Measurements from ENCODE around the gene FSTL3. TPM values are rescaled to one million over a fixed set of nuclear protein-coding genes. Genes with fewer than 3 reads are reported as not detected.

The FSTL3 gene
- total and polyA plus RNA-seq, 10 of the 15 experiments (the other 5 are each of a cell fraction or from before 2014, with no cell fraction given), result 0.42 to 13.5 (median 3.6) TPM

DNA sequence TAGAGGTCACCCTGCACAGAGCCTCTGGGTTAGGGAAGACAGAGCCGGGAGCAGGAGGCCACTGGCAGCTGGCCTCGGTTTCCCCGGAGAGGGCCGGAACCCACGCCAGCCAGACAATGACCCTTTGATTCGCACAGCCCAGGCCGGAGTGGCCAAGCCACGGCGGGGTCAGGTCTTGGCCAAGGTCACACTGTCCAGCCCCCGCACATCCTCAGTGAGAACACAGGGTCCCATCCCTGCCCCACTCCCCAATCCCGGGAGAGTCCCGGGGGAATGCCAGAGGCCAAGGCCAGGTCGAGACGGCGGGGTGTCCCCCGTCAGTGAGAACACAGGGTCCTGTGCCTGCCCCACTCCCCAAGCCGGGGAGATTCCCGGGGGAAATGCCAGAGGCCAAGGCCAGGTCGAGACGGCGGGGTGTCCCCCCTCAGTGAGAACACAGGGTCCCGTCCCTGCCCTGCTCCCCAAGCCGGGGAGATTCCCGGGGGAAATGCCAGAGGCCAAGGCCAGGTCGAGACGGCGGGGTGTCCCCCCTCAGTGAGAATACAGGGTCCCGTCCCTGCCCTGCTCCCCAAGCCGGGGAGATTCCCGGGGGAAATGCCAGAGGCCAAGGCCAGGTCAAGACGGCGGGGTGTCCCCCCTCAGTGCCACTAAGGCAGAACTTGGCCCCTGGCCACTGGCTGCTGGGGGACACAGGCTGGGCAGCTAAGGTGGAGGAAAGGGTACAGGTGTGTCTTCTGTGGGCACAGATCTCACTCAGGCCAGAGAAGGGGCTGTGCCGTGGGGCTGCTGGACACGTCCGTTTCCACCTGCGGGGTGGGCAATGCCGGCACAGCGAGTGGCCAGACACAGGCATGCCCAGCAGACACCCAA lies 1.7 kb upstream of the FSTL3 start (continued):
- TF ChIP-seq, protein P1, sequence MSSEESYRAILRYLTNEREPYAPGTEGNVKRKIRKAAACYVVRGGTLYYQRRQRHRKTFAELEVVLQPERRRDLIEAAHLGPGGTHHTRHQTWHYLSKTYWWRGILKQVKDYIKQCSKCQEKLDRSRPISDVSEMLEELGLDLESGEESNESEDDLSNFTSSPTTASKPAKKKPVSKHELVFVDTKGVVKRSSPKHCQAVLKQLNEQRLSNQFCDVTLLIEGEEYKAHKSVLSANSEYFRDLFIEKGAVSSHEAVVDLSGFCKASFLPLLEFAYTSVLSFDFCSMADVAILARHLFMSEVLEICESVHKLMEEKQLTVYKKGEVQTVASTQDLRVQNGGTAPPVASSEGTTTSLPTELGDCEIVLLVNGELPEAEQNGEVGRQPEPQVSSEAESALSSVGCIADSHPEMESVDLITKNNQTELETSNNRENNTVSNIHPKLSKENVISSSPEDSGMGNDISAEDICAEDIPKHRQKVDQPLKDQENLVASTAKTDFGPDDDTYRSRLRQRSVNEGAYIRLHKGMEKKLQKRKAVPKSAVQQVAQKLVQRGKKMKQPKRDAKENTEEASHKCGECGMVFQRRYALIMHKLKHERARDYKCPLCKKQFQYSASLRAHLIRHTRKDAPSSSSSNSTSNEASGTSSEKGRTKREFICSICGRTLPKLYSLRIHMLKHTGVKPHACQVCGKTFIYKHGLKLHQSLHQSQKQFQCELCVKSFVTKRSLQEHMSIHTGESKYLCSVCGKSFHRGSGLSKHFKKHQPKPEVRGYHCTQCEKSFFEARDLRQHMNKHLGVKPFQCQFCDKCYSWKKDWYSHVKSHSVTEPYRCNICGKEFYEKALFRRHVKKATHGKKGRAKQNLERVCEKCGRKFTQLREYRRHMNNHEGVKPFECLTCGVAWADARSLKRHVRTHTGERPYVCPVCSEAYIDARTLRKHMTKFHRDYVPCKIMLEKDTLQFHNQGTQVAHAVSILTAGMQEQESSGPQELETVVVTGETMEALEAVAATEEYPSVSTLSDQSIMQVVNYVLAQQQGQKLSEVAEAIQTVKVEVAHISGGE (CRISPR knock-in tag; IDR thresholded peaks at IDR 0.05), result no peak
- TF ChIP-seq CREM (IDR thresholded peaks at IDR 0.05; ENCODE audit: low read depth) (peak; percentile 42; the same call in 1 of the 2 replicates), PML (IDR thresholded peaks at IDR 0.05; ENCODE audit: low read length) (no peak), FOXM1 (IDR thresholded peaks at IDR 0.05; ENCODE audit: low read depth, low read length) (peak; percentile 67; the same call in 1 of the 2 replicates), RBBP5 (conservative IDR thresholded peaks at IDR 0.05) (no peak), JUND (IDR thresholded peaks at IDR 0.05; ENCODE audit: low read depth, low read length) (no peak), NR2C1 (IDR thresholded peaks at IDR 0.05) (0 out of 2 replicates have a peak, but pooled peaks have one; percentile 11), CBFB (IDR thresholded peaks at IDR 0.05; ENCODE audit: low read depth) (no peak), DPF2 (IDR thresholded peaks at IDR 0.05) (0 out of 2 replicates have a peak, but pooled peaks have one; percentile 47), RELA (IDR thresholded peaks at IDR 0.05; ENCODE audit: borderline replicate concordance, partially characterized antibody) (peak; percentile 88), ZBED1 (IDR thresholded peaks at IDR 0.05; ENCODE audit: borderline replicate concordance) (peak; percentile 34; the same call in 1 of the 2 replicates), MEF2A (IDR thresholded peaks at IDR 0.05; ENCODE audit: insufficient read depth, low read depth, low read length) (no peak)
- TF ChIP-seq, protein P2, sequence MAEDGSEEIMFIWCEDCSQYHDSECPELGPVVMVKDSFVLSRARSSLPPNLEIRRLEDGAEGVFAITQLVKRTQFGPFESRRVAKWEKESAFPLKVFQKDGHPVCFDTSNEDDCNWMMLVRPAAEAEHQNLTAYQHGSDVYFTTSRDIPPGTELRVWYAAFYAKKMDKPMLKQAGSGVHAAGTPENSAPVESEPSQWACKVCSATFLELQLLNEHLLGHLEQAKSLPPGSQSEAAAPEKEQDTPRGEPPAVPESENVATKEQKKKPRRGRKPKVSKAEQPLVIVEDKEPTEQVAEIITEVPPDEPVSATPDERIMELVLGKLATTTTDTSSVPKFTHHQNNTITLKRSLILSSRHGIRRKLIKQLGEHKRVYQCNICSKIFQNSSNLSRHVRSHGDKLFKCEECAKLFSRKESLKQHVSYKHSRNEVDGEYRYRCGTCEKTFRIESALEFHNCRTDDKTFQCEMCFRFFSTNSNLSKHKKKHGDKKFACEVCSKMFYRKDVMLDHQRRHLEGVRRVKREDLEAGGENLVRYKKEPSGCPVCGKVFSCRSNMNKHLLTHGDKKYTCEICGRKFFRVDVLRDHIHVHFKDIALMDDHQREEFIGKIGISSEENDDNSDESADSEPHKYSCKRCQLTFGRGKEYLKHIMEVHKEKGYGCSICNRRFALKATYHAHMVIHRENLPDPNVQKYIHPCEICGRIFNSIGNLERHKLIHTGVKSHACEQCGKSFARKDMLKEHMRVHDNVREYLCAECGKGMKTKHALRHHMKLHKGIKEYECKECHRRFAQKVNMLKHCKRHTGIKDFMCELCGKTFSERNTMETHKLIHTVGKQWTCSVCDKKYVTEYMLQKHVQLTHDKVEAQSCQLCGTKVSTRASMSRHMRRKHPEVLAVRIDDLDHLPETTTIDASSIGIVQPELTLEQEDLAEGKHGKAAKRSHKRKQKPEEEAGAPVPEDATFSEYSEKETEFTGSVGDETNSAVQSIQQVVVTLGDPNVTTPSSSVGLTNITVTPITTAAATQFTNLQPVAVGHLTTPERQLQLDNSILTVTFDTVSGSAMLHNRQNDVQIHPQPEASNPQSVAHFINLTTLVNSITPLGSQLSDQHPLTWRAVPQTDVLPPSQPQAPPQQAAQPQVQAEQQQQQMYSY (CRISPR knock-in tag; IDR thresholded peaks at IDR 0.05), result no peak
- TF ChIP-seq, protein P3, sequence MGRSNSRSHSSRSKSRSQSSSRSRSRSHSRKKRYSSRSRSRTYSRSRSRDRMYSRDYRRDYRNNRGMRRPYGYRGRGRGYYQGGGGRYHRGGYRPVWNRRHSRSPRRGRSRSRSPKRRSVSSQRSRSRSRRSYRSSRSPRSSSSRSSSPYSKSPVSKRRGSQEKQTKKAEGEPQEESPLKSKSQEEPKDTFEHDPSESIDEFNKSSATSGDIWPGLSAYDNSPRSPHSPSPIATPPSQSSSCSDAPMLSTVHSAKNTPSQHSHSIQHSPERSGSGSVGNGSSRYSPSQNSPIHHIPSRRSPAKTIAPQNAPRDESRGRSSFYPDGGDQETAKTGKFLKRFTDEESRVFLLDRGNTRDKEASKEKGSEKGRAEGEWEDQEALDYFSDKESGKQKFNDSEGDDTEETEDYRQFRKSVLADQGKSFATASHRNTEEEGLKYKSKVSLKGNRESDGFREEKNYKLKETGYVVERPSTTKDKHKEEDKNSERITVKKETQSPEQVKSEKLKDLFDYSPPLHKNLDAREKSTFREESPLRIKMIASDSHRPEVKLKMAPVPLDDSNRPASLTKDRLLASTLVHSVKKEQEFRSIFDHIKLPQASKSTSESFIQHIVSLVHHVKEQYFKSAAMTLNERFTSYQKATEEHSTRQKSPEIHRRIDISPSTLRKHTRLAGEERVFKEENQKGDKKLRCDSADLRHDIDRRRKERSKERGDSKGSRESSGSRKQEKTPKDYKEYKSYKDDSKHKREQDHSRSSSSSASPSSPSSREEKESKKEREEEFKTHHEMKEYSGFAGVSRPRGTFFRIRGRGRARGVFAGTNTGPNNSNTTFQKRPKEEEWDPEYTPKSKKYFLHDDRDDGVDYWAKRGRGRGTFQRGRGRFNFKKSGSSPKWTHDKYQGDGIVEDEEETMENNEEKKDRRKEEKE (IDR thresholded peaks at IDR 0.05), result no peak
- TF ChIP-seq, protein P4, sequence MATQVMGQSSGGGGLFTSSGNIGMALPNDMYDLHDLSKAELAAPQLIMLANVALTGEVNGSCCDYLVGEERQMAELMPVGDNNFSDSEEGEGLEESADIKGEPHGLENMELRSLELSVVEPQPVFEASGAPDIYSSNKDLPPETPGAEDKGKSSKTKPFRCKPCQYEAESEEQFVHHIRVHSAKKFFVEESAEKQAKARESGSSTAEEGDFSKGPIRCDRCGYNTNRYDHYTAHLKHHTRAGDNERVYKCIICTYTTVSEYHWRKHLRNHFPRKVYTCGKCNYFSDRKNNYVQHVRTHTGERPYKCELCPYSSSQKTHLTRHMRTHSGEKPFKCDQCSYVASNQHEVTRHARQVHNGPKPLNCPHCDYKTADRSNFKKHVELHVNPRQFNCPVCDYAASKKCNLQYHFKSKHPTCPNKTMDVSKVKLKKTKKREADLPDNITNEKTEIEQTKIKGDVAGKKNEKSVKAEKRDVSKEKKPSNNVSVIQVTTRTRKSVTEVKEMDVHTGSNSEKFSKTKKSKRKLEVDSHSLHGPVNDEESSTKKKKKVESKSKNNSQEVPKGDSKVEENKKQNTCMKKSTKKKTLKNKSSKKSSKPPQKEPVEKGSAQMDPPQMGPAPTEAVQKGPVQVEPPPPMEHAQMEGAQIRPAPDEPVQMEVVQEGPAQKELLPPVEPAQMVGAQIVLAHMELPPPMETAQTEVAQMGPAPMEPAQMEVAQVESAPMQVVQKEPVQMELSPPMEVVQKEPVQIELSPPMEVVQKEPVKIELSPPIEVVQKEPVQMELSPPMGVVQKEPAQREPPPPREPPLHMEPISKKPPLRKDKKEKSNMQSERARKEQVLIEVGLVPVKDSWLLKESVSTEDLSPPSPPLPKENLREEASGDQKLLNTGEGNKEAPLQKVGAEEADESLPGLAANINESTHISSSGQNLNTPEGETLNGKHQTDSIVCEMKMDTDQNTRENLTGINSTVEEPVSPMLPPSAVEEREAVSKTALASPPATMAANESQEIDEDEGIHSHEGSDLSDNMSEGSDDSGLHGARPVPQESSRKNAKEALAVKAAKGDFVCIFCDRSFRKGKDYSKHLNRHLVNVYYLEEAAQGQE (IDR thresholded peaks at IDR 0.05; ENCODE audit: low read depth, low read length), result no peak

Measured in GM12878 (cell line).